Measurements from ENCODE around the gene NARF.
"Not testable (repeated sequence)": the region's sequence is repeated elsewhere in the genome, so short reads cannot be mapped to it uniquely, and the experiment has no call there.

Gene NARF

GRCh38 chr17:82458179-82458884, at the start of gene NARF:
NARF (plus strand) TSS chr17:82458741; CDS start chr17:82458804, 63 bp downstream.
- H3K36me3 ChIP-seq (ENCODE audit: insufficient read depth), result no peaks in the 10 kb centered on the region
- peaks cover 18% of the 10 kb centered on the region; the same call in 1 of the 2 replicates for H3K79me2 ChIP-seq (ENCODE audit: insufficient read depth, low read depth)
- H3K27me3 ChIP-seq (ENCODE audit: insufficient read depth, low read depth), result no peaks in the 10 kb centered on the region
- peak within 1 kb of the TSS; percentile 61 for H2AFZ ChIP-seq (ENCODE audit: low read depth)
- peaks cover 37% of the 10 kb centered on the region for H3K4me1 ChIP-seq (ENCODE audit: low read depth, poor library complexity, severe bottlenecking)
- peak within 1 kb of the TSS; percentile 99 for H3K9ac ChIP-seq
- H4K20me1 ChIP-seq (ENCODE audit: insufficient read depth), result no peaks in the 10 kb centered on the region
- H3K27ac ChIP-seq, result peak within 1 kb of the TSS; percentile 99
- peak within 1 kb of the TSS; percentile 78 for H3K4me2 ChIP-seq
- peak within 1 kb of the TSS; percentile 3 for H3K4me3 ChIP-seq (IDR thresholded peaks at IDR 0.05; ENCODE audit: insufficient read depth, low read depth, low read length)
- no peak for TF ChIP-seq CTCF (conservative IDR thresholded peaks at IDR 0.05; ENCODE audit: low read depth, low read length)

- no peaks in the 10 kb centered on the region for H3K36me3 ChIP-seq (ENCODE audit: insufficient read depth)
- no peaks in the 10 kb centered on the region for H4K20me1 ChIP-seq (ENCODE audit: insufficient read depth)
- H3K27ac ChIP-seq, result no peak overlapping the region
- no peak for TF ChIP-seq CTCF (conservative IDR thresholded peaks at IDR 0.05; ENCODE audit: low read depth, low read length)
- no peaks in the 10 kb centered on the region for H3K79me2 ChIP-seq (ENCODE audit: insufficient read depth, low read depth)
- H2AFZ ChIP-seq (ENCODE audit: low read depth), result no peak overlapping the region
- no peaks in the 10 kb centered on the region for H3K27me3 ChIP-seq (ENCODE audit: insufficient read depth, low read depth)
- no peak overlapping the region for H3K4me3 ChIP-seq (IDR thresholded peaks at IDR 0.05; ENCODE audit: insufficient read depth, low read depth, low read length)
- H3K9ac ChIP-seq, result no peak overlapping the region
- peaks cover 31% of the 10 kb centered on the region for H3K4me1 ChIP-seq (ENCODE audit: low read depth, poor library complexity, severe bottlenecking)
- H3K4me2 ChIP-seq, result no peak overlapping the region
Observed at GRCh38 chr17:82408938-82409318, 49.6 kb upstream of the NARF start.

GRCh38 chr17:82410014-82410716, 48.4 kb upstream of the NARF start:
- Histone ChIP-seq H3K27me3 (ENCODE audit: insufficient read depth, low read depth) (no peaks in the 10 kb centered on the region), H4K20me1 (ENCODE audit: insufficient read depth) (no peaks in the 10 kb centered on the region), H3K79me2 (ENCODE audit: insufficient read depth, low read depth) (no peaks in the 10 kb centered on the region), H3K27ac (no peak overlapping the region), H3K4me3 (IDR thresholded peaks at IDR 0.05; ENCODE audit: insufficient read depth, low read depth, low read length) (no peak overlapping the region), H3K4me2 (no peak overlapping the region), H3K9ac (no peak overlapping the region), H3K4me1 (ENCODE audit: low read depth, poor library complexity, severe bottlenecking) (peaks cover 29% of the 10 kb centered on the region), H2AFZ (ENCODE audit: low read depth) (no peak overlapping the region), H3K36me3 (ENCODE audit: insufficient read depth) (no peaks in the 10 kb centered on the region)
- TF ChIP-seq CTCF (conservative IDR thresholded peaks at IDR 0.05; ENCODE audit: low read depth, low read length), result no peak

GRCh38 chr17:82411396-82412053, 47.0 kb upstream of the NARF start:
- Histone ChIP-seq H3K4me1 (ENCODE audit: low read depth, poor library complexity, severe bottlenecking) (peaks cover 23% of the 10 kb centered on the region), H3K36me3 (ENCODE audit: insufficient read depth) (no peaks in the 10 kb centered on the region), H3K27ac (no peak overlapping the region), H3K79me2 (ENCODE audit: insufficient read depth, low read depth) (no peaks in the 10 kb centered on the region), H2AFZ (ENCODE audit: low read depth) (no peak overlapping the region), H3K4me3 (IDR thresholded peaks at IDR 0.05; ENCODE audit: insufficient read depth, low read depth, low read length) (no peak overlapping the region), H3K27me3 (ENCODE audit: insufficient read depth, low read depth) (no peaks in the 10 kb centered on the region), H3K9ac (no peak overlapping the region), H4K20me1 (ENCODE audit: insufficient read depth) (no peaks in the 10 kb centered on the region), H3K4me2 (no peak overlapping the region)
- no peak for TF ChIP-seq CTCF (conservative IDR thresholded peaks at IDR 0.05; ENCODE audit: low read depth, low read length)

GRCh38 chr17:82412081-82412480, 46.5 kb upstream of the NARF start:
- H3K27me3 ChIP-seq (ENCODE audit: insufficient read depth, low read depth), result not testable (repeated sequence)

More at GRCh38 chr17:82412081-82412480, 46.5 kb upstream of the NARF start:
- H3K9ac ChIP-seq; H3K4me2 ChIP-seq; H3K36me3 ChIP-seq (ENCODE audit: insufficient read depth); H3K27ac ChIP-seq; H4K20me1 ChIP-seq (ENCODE audit: insufficient read depth); H3K4me3 ChIP-seq (IDR thresholded peaks at IDR 0.05; ENCODE audit: insufficient read depth, low read depth, low read length); H3K79me2 ChIP-seq (ENCODE audit: insufficient read depth, low read depth); H2AFZ ChIP-seq (ENCODE audit: low read depth): not testable (repeated sequence)
- H3K4me1 ChIP-seq (ENCODE audit: low read depth, poor library complexity, severe bottlenecking), result peaks cover 25% of the 10 kb centered on the region

All from KMS-11 (cell line).